Endodermal cell (in vitro differentiated cells): ENCODE data around the gene KIAA0232. TPM values are rescaled to one million over a fixed set of nuclear protein-coding genes. Genes with fewer than 3 reads are reported as not detected.

Experiments used
- DNase-seq: peaks from one replicate; pipeline ENCODE4 v3.0.0-alpha.2; 2017
- H3K27ac ChIP-seq: 2 replicates; pipeline ENCODE4 v1.5.1; 2013; ENCODE audit warnings: mild to moderate bottlenecking, low read depth, low read length, moderate library complexity
- H3K27me3 ChIP-seq: 2 replicates; pipeline ENCODE4 v1.6.1; 2013; ENCODE audit warnings: mild to moderate bottlenecking, low read length, moderate library complexity; ENCODE audit not compliant: insufficient read depth, control insufficient read depth, poor library complexity, severe bottlenecking
- H3K36me3 ChIP-seq: 2 replicates; pipeline ENCODE4 v1.7.0; 2013; ENCODE audit warnings: mild to moderate bottlenecking, low read length, moderate library complexity; ENCODE audit not compliant: control insufficient read depth, insufficient read depth
- H3K4me1 ChIP-seq: one replicate; pipeline ENCODE4 v1.7.0; 2013; ENCODE audit warnings: low read length; ENCODE audit not compliant: control insufficient read depth, insufficient read depth
- H3K4me3 ChIP-seq: 2 replicates; pipeline ENCODE4 v1.5.1; 2013; ENCODE audit warnings: mild to moderate bottlenecking, low read length, moderate library complexity
- H3K9ac ChIP-seq: 2 replicates; pipeline ENCODE4 v1.6.1; 2013; ENCODE audit warnings: mild to moderate bottlenecking, low read length, moderate library complexity; ENCODE audit not compliant: poor library complexity, severe bottlenecking; ENCODE audit errors: extremely low read depth
- H3K9me3 ChIP-seq: 2 replicates; pipeline ENCODE4 v1.6.1; 2013; ENCODE audit warnings: mild to moderate bottlenecking, low read length, moderate library complexity; ENCODE audit not compliant: control insufficient read depth
- H3K27ac Mint-ChIP-seq: 2 replicates; pipeline ENCODE4 v1.8.0; 2020; ENCODE audit warnings: mixed read lengths
- H3K27me3 Mint-ChIP-seq: 2 replicates; pipeline ENCODE4 v1.8.0; 2021; ENCODE audit warnings: mild to moderate bottlenecking, mixed read lengths; ENCODE audit not compliant: insufficient read depth
- H3K36me3 Mint-ChIP-seq: 2 replicates; pipeline ENCODE4 v1.8.0; 2020; ENCODE audit warnings: low read depth, mixed read lengths
- H3K4me1 Mint-ChIP-seq: 2 replicates; pipeline ENCODE4 v1.8.0; 2020; ENCODE audit warnings: mixed read lengths
- H3K4me3 Mint-ChIP-seq: 2 replicates; pipeline ENCODE4 v1.8.0; 2020; ENCODE audit warnings: mild to moderate bottlenecking, moderate library complexity, mixed read lengths
- H3K9me3 Mint-ChIP-seq: 2 replicates; pipeline ENCODE4 v1.8.0; 2020; ENCODE audit warnings: mild to moderate bottlenecking, mixed read lengths
- CTCF ChIP-seq: fragments of 200-600 bp; sonication (generic); conservative IDR thresholded peaks from 2 replicates; pipeline ENCODE4 v1.5.0; 2021; ENCODE audit warnings: antibody characterized with exemption, mild to moderate bottlenecking
- WGBS, 2 experiments: methylation state at CpG; one replicate each; pipeline versions ENCODE4 v1.1.5 to v1.1.7; 2013; ENCODE audit warnings: missing lambda C conversion rate in 2 of 2, mixed read lengths in 1 of 2; ENCODE audit not compliant: insufficient coverage in 1 of 2, insufficient read length in 1 of 2; 5-methylcytosine and 5-hydroxymethylcytosine counted together
- total RNA-seq, 2 donors: library from RNA; stranded (reverse); fragmentation: NEBNext Ultra II Directional in 1 of 2; extraction: Animal tissue kit (Norgen Biotek cat#: 25700) in 1 of 2; gene quantifications; 2 replicates in 1 of 2; 3 replicates in 1 of 2; pipeline ENCODE4 v1.2.1, GENCODE V29; 2021

Gene KIAA0232
- total RNA-seq, 2 donors from 2014 or later: 32.9 to 43.5 TPM

GRCh38 chr4:6781113-6781512 lies 1.4 kb upstream of the KIAA0232 start:
- Mint-ChIP-seq H3K36me3 (no peaks in the 10 kb centered on the region), H3K4me3 (peak overlapping the region; percentile 54), H3K9me3 (no peaks in the 10 kb centered on the region), H3K4me1 (peaks cover 39% of the 10 kb centered on the region), H3K27me3 (peaks cover 21% of the 10 kb centered on the region), H3K27ac (no peak overlapping the region)
- no peak for TF ChIP-seq CTCF
- Histone ChIP-seq H3K9ac (no peak overlapping the region), H3K27me3 (peaks cover 22% of the 10 kb centered on the region), H3K4me3 (no peak overlapping the region), H3K9me3 (no peaks in the 10 kb centered on the region), H3K4me1 (peaks cover 15% of the 10 kb centered on the region), H3K27ac (no peak overlapping the region), H3K36me3 (no peaks in the 10 kb centered on the region)
- DNase-seq: no peak
- WGBS, 2 experiments: 91 to 96% methylated on average over 8 of the region's 8 CpGs

GRCh38 chr4:6781561-6781960 lies 966 bp upstream of the KIAA0232 start:
- Histone ChIP-seq H3K9ac (no peak overlapping the region), H3K27ac (no peak overlapping the region), H3K4me3 (peak overlapping the region; percentile 62), H3K9me3 (no peaks in the 10 kb centered on the region), H3K4me1 (peaks cover 15% of the 10 kb centered on the region), H3K36me3 (peaks cover 3% of the 10 kb centered on the region), H3K27me3 (peaks cover 18% of the 10 kb centered on the region)
- Mint-ChIP-seq H3K4me1 (peaks cover 39% of the 10 kb centered on the region), H3K9me3 (no peaks in the 10 kb centered on the region), H3K36me3 (peaks cover 2% of the 10 kb centered on the region), H3K4me3 (peak overlapping the region; percentile 54), H3K27ac (peak overlapping the region; percentile 26), H3K27me3 (peaks cover 17% of the 10 kb centered on the region)
- TF ChIP-seq CTCF: no peak
- 93% methylated on average over 6 of the region's 6 CpGs for WGBS, 2 experiments
- DNase-seq: no peak

GRCh38 chr4:6782846-6783110 lies 251 bp downstream of the KIAA0232 start:
- Histone ChIP-seq H3K9me3 (no peaks in the 10 kb centered on the region), H3K36me3 (peaks cover 14% of the 10 kb centered on the region), H3K4me3 (peak overlapping the region; percentile 81), H3K4me1 (peaks cover 15% of the 10 kb centered on the region), H3K27me3 (peaks cover 11% of the 10 kb centered on the region), H3K9ac (peak overlapping the region; percentile 87), H3K27ac (peak overlapping the region; percentile 97)
- peak overlapping the region; percentile 69 for H3K4me3 Mint-ChIP-seq
- peaks cover 9% of the 10 kb centered on the region for H3K36me3 Mint-ChIP-seq
- no peak for TF ChIP-seq CTCF
- no peak for DNase-seq
- peaks cover 12% of the 10 kb centered on the region for H3K27me3 Mint-ChIP-seq
- no peak overlapping the region for H3K27ac Mint-ChIP-seq
- WGBS, 2 experiments: 0% methylated on average over 16 to 34 of the region's 34 CpGs
- H3K9me3 Mint-ChIP-seq: no peaks in the 10 kb centered on the region
- peaks cover 46% of the 10 kb centered on the region for H3K4me1 Mint-ChIP-seq
